ENCODE data around the gene CNTRL.

- TF ChIP-seq CTCF (IDR thresholded peaks at IDR 0.05; ENCODE audit: poor library complexity) (no peak), EZH2phosphoT487 (IDR thresholded peaks at IDR 0.05; ENCODE audit: low read depth, severe bottlenecking, unreplicated experiment) (no peak), EZH2 (IDR thresholded peaks at IDR 0.05; ENCODE audit: borderline replicate concordance) (no peak)
These were observed 26.1 kb upstream of the CNTRL start for GRCh38 chr9:121048618-121049017.

Data from hepatocyte (in vitro differentiated cells).